ES-I3 (cell line): ENCODE measurements around the gene CDH22.

ENCODE experiments used
- H3K36me3 ChIP-seq: 2 replicates; pipeline ENCODE4 v1.6.1; 2013; ENCODE audit warnings: mild to moderate bottlenecking, low read length, control low read depth, moderate library complexity; ENCODE audit not compliant: insufficient read depth
- H3K4me1 ChIP-seq: 2 replicates; pipeline ENCODE4 v1.6.1; 2013; ENCODE audit warnings: mild to moderate bottlenecking, control low read depth, low read length; ENCODE audit not compliant: insufficient read depth
- H3K9ac ChIP-seq: 2 replicates; pipeline ENCODE4 v1.6.1; 2013; ENCODE audit warnings: low read depth, mild to moderate bottlenecking, low read length, moderate library complexity
- H3K9me3 ChIP-seq: 2 replicates; pipeline ENCODE4 v1.6.1; 2013; ENCODE audit warnings: mild to moderate bottlenecking, low read length, moderate library complexity; ENCODE audit not compliant: control insufficient read depth, insufficient read depth

Gene CDH22

GRCh38 chr20:46334303-46334904 lies 26.1 kb upstream of the CDH22 start:
- no peak overlapping the region for H3K9ac ChIP-seq
- H3K4me1 ChIP-seq = peaks cover 13% of the 10 kb centered on the region

DNA sequence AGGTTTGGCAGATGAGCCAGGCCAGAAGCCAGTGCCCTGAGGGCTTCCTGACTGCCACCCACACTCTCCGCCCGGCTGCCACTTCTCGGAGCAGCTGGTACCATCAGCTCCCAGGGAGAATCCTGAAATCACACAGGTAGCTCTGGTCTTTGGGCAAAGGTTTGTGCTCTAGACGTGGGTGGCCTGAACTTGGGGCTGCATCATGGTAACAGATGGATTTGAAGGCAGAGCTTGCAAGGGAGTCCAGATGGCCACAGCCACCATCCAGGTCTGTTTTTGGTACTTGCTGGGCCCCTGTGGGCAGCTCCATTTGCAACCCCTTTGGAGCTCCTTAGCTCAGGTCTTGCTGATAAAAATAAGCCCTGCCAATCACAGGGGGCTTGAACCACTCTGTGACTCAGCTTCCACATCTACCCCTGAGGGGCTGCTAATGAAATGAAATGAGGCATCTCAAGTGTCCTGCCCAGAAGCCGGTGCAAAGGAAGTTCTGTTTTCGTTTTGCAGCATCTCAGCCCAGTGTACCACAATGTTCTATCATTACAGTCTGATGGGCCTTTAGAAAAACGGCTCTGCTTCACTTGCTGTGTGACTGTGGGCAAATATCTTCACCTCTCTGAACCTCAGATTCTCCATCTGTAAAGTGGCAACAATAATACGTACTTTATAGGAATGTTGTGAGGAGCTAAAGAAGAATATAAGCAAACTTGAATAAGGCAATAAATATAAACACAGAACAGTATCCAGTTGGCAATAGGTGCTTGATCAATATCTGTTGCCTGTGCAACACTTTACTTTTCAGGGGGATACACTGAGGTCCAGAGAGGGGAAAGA lies 25.1 kb upstream of the CDH22 start:
- no peak overlapping the region for H3K9ac ChIP-seq
- H3K9me3 ChIP-seq = no peaks in the 10 kb centered on the region
- no peaks in the 10 kb centered on the region for H3K36me3 ChIP-seq
- H3K4me1 ChIP-seq = peaks cover 17% of the 10 kb centered on the region

More at GRCh38 chr20:46334303-46334904, 26.1 kb upstream of the CDH22 start:
- Histone ChIP-seq H3K36me3 (no peaks in the 10 kb centered on the region), H3K9me3 (no peaks in the 10 kb centered on the region)

GRCh38 chr20:46332373-46333160 lies 24.3 kb upstream of the CDH22 start:
- no peak overlapping the region for H3K9ac ChIP-seq
- no peaks in the 10 kb centered on the region for H3K9me3 ChIP-seq

DNA sequence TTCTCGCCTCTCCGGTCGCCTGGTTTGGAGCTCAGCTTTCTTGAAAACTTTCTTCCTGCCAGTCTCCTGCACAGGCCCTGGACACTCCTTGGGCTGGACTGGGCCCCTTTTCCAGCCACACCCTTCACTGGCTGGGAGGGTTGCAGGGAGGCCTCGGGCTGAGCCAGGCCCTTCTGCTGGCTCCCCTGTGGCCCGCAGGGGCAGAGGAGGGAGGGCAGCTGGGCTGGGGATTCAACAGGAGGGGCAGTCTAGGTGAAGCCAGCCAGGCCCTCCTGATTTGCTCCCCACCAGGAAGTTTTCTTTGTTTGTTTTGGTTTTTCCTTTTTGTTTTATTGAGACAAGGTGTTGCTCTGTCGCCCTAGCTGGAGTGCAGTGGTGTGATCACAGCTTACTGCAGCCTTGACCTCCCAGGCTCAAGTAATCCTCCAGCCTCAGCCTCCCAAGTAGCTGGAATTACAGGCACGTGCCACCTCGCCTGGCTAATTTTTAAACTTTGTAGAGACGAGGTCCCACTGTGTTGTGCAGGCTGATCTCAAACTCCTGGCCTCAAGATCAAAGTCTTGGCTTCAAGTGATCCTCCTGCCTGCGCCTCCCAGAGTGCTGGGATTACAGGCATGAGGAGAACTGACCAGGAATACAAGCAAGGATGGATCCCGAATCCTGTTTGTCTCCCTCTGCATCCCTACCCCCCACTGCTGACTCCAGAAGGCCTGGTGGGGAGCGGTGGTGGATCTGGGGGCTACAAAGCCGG lies 23.5 kb upstream of the CDH22 start:
- H3K4me1 ChIP-seq = peaks cover 17% of the 10 kb centered on the region
- no peaks in the 10 kb centered on the region for H3K36me3 ChIP-seq
- H3K9ac ChIP-seq = no peak overlapping the region
- no peaks in the 10 kb centered on the region for H3K9me3 ChIP-seq

More at GRCh38 chr20:46332373-46333160, 24.3 kb upstream of the CDH22 start:
- Histone ChIP-seq H3K36me3 (no peaks in the 10 kb centered on the region), H3K4me1 (peaks cover 17% of the 10 kb centered on the region)

- Histone ChIP-seq H3K9me3 (no peaks in the 10 kb centered on the region), H3K9ac (no peak overlapping the region), H3K36me3 (no peaks in the 10 kb centered on the region), H3K4me1 (peaks cover 17% of the 10 kb centered on the region)
These were observed 22.6 kb upstream of the CDH22 start for GRCh38 chr20:46330831-46331371.

GRCh38 chr20:46330072-46330763 lies 21.9 kb upstream of the CDH22 start:
- no peak overlapping the region for H3K9ac ChIP-seq
- peaks cover 17% of the 10 kb centered on the region for H3K4me1 ChIP-seq
- H3K36me3 ChIP-seq = no peaks in the 10 kb centered on the region
- H3K9me3 ChIP-seq = no peaks in the 10 kb centered on the region

GRCh38 chr20:46328200-46328882 lies 20.0 kb upstream of the CDH22 start:
- Histone ChIP-seq H3K4me1 (peaks cover 13% of the 10 kb centered on the region), H3K36me3 (no peaks in the 10 kb centered on the region), H3K9ac (no peak overlapping the region), H3K9me3 (no peaks in the 10 kb centered on the region)

DNA sequence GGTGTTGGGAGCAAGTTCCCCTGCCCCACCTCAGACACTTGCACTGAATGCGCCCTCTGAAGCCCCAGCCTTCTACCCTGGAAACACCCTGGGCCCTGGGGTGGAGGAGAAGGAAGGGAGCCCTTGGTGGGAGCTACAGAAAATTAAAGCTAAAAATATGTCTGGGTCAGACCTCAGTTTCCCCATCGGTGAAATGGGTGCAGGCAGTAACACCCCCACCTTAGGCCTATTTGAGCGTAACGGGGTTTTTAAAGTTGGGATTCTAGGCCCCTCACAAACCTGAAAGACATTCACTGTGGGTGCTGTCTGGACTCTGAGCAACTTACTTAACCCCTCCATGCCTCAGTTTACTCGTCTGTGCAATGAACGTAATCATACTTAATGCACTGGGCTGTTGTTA lies 19.3 kb upstream of the CDH22 start:
- Histone ChIP-seq H3K36me3 (no peaks in the 10 kb centered on the region), H3K9me3 (no peaks in the 10 kb centered on the region), H3K9ac (no peak overlapping the region), H3K4me1 (peaks cover 13% of the 10 kb centered on the region)

- no peak overlapping the region for H3K9ac ChIP-seq
- H3K4me1 ChIP-seq = peaks cover 9% of the 10 kb centered on the region; the same call in 1 of the 2 replicates
- H3K36me3 ChIP-seq = no peaks in the 10 kb centered on the region
- H3K9me3 ChIP-seq = no peaks in the 10 kb centered on the region
These were observed 17.5 kb upstream of the CDH22 start for GRCh38 chr20:46325789-46326188.

GRCh38 chr20:46324960-46325703 lies 16.8 kb upstream of the CDH22 start:
- Histone ChIP-seq H3K9me3 (no peaks in the 10 kb centered on the region), H3K4me1 (peaks cover 5% of the 10 kb centered on the region; the same call in 1 of the 2 replicates), H3K9ac (no peak overlapping the region), H3K36me3 (no peaks in the 10 kb centered on the region)

DNA sequence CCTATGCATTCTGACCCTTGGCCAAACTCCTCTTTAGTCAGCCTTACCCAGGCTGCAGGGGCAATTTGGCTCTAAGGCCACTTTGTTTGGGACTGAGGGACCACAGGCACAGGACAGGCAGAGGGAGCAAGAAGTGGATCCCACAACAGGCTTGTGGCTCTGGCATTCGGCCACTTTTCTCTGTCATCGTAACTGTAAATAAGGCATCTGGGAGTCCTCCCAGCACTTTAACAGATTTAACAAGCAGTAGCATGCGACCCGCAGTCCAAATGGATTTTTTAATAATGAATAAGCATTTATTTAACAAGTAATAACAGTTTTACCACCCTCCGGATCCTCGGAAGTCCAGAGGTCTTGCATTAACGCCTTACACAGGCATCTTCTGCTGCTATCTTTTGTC lies 16.1 kb upstream of the CDH22 start:
- no peaks in the 10 kb centered on the region for H3K36me3 ChIP-seq
- H3K4me1 ChIP-seq = peaks cover 4% of the 10 kb centered on the region; the same call in 1 of the 2 replicates
- H3K9me3 ChIP-seq = no peaks in the 10 kb centered on the region
- H3K9ac ChIP-seq = no peak overlapping the region

- Histone ChIP-seq H3K9ac (no peak overlapping the region), H3K36me3 (no peaks in the 10 kb centered on the region), H3K9me3 (no peaks in the 10 kb centered on the region), H3K4me1 (no peaks in the 10 kb centered on the region)
These were observed 15.3 kb upstream of the CDH22 start for GRCh38 chr20:46323557-46323956.
